HepG2 (cell line): ENCODE measurements around the gene ETV2. TPM values are rescaled to one million over a fixed set of nuclear protein-coding genes. Genes with fewer than 3 reads are reported as not detected.

Experiments
- ARNT2 ChIP-seq: sonication (generic); formaldehyde crosslinking; IDR thresholded peaks from 2 replicates; pipeline ENCODE4 v1.8.0; 2022; ENCODE audit warnings: mild to moderate bottlenecking, low read depth, missing genetic modification reagents, moderate library complexity
- CHD2 ChIP-seq: IDR thresholded peaks from 2 replicates; pipeline ENCODE4 v1.6.1; 2011; ENCODE audit warnings: low read depth, low read length, improper control_type of control experiment
- HCFC1 ChIP-seq: fragments of 150-350 bp; IDR thresholded peaks from 2 replicates; pipeline ENCODE4 v1.6.1; 2014; ENCODE audit warnings: low read depth, low read length
- KMT2B ChIP-seq: IDR thresholded peaks from 2 replicates; pipeline ENCODE4 v1.6.1; 2016; ENCODE audit warnings: missing genetic modification reagents, missing compliant biosample characterization
- MAZ ChIP-seq, 2 experiments: sonication (generic) in 1 of 2; formaldehyde crosslinking in 1 of 2; IDR thresholded peaks; 2 replicates each; pipeline versions ENCODE4 v1.5.0 to v1.6.1; 2012 to 2020; ENCODE audit warnings: low read depth in 2 of 2, mild to moderate bottlenecking in 2 of 2, borderline replicate concordance in 1 of 2, improper control_type of control experiment in 1 of 2, low read length in 1 of 2, missing genetic modification reagents in 1 of 2, moderate library complexity in 1 of 2
- MBD4 ChIP-seq: IDR thresholded peaks from 2 replicates; pipeline ENCODE4 v1.6.1; 2012; ENCODE audit warnings: low read length, inconsistent platforms, borderline replicate concordance
- MIXL1 ChIP-seq: IDR thresholded peaks from 2 replicates; pipeline ENCODE4 v1.6.1; 2016
- MTF2 ChIP-seq: sonication (generic); formaldehyde crosslinking; IDR thresholded peaks from 2 replicates; pipeline ENCODE4 v1.5.0; 2020; ENCODE audit warnings: missing genetic modification reagents, borderline replicate concordance
- SP1 ChIP-seq, 2 experiments: fragments of 450-650 bp in 1 of 2; sonication (generic) in 1 of 2; formaldehyde crosslinking in 1 of 2; IDR thresholded peaks; 2 replicates each; pipeline versions ENCODE4 v1.4.0 to v1.6.1; 2016 to 2020; ENCODE audit warnings: missing genetic modification reagents in 1 of 2
- SP5 ChIP-seq: IDR thresholded peaks from 2 replicates; pipeline ENCODE4 v1.6.1; 2016; ENCODE audit warnings: low read depth, borderline replicate concordance
- ZFX ChIP-seq: sonication (generic); formaldehyde crosslinking; IDR thresholded peaks from 2 replicates; pipeline ENCODE4 v1.4.0; 2020; ENCODE audit warnings: mild to moderate bottlenecking, low read depth, missing genetic modification reagents, moderate library complexity
- ZNF224 ChIP-seq: sonication (generic); formaldehyde crosslinking; IDR thresholded peaks from 2 replicates; pipeline ENCODE4 v1.5.0; 2020; ENCODE audit warnings: mild to moderate bottlenecking, missing genetic modification reagents
- ZNF234 ChIP-seq: sonication (generic); formaldehyde crosslinking; conservative IDR thresholded peaks from 2 replicates; pipeline ENCODE4 v1.5.1; 2020; ENCODE audit warnings: mild to moderate bottlenecking, missing genetic modification reagents
- ZNF264 ChIP-seq: sonication (generic); formaldehyde crosslinking; IDR thresholded peaks from 2 replicates; pipeline ENCODE4 v1.4.0; 2020; ENCODE audit warnings: missing genetic modification reagents
- ZNF326 ChIP-seq: sonication (generic); formaldehyde crosslinking; IDR thresholded peaks from 2 replicates; pipeline ENCODE4 v1.4.0; 2020; ENCODE audit warnings: missing genetic modification reagents, borderline replicate concordance
- ZNF333 ChIP-seq: sonication (generic); formaldehyde crosslinking; IDR thresholded peaks from 2 replicates; pipeline ENCODE4 v1.4.0; 2020; ENCODE audit warnings: mild to moderate bottlenecking, missing genetic modification reagents, borderline replicate concordance
- ZNF431 ChIP-seq: sonication (generic); formaldehyde crosslinking; IDR thresholded peaks from 2 replicates; pipeline ENCODE4 v1.9.0; 2022; ENCODE audit warnings: missing genetic modification reagents, low read depth, mild to moderate bottlenecking, borderline replicate concordance
- ZNF501 ChIP-seq: sonication (generic); formaldehyde crosslinking; IDR thresholded peaks from 2 replicates; pipeline ENCODE4 v1.5.1; 2020; ENCODE audit warnings: mild to moderate bottlenecking, moderate library complexity, missing genetic modification reagents
- ZSCAN25 ChIP-seq: sonication (generic); formaldehyde crosslinking; IDR thresholded peaks from 2 replicates; pipeline ENCODE4 v1.8.0; 2022; ENCODE audit warnings: mild to moderate bottlenecking, missing genetic modification reagents
- polyA plus RNA-seq, 8 experiments: library from polyadenylated mRNA; depleted of rRNA in 3 of 8; stranded (reverse) in 7 of 8; unstranded in 1 of 8; fragments of >200 nt; fragmentation: Illumina TruSeq in 4 of 8; extraction: Trizol in 4 of 8; gene quantifications; 2 replicates each; pipeline versions ENCODE4 v1.2.1 to v1.2.3, GENCODE V29; 2011 to 2016; ENCODE audit warnings: low read depth in 4 of 8, missing spikeins in 1 of 8, mixed read lengths in 1 of 8; ENCODE audit not compliant: insufficient read depth in 1 of 8
- total RNA-seq, 5 experiments: library from RNA; depleted of rRNA; stranded (reverse); fragments of >200 nt; fragmentation: Illumina TruSeq; extraction: Trizol; gene quantifications; 2 replicates each; pipeline ENCODE4 v1.2.3, GENCODE V29; 2016; ENCODE audit warnings: low read depth in 1 of 5
- TF ChIP-seq, protein P1 (sequence below): sonication (generic); formaldehyde crosslinking; IDR thresholded peaks from 2 replicates; pipeline ENCODE4 v1.9.0; 2021; ENCODE audit warnings: missing genetic modification reagents, borderline replicate concordance
- TF ChIP-seq, protein P2 (sequence below): sonication (generic); formaldehyde crosslinking; IDR thresholded peaks from 2 replicates; pipeline ENCODE4 v1.9.0; 2021; ENCODE audit warnings: missing genetic modification reagents, mild to moderate bottlenecking, borderline replicate concordance
- TF ChIP-seq, protein P3 (sequence below): sonication (generic); formaldehyde crosslinking; IDR thresholded peaks from 2 replicates; pipeline ENCODE4 v1.8.0; 2022; ENCODE audit warnings: missing genetic modification reagents, mild to moderate bottlenecking, borderline replicate concordance
- TF ChIP-seq, protein P4 (sequence below): sonication (generic); formaldehyde crosslinking; IDR thresholded peaks from 2 replicates; pipeline ENCODE4 v1.4.0; 2020; ENCODE audit warnings: missing genetic modification reagents

The ETV2 gene
- total and polyA plus RNA-seq, 2 of the 13 experiments (the other 11 are each of a cell fraction or from before 2014, with no cell fraction given), result 0.07 to 0.20 TPM

DNA sequence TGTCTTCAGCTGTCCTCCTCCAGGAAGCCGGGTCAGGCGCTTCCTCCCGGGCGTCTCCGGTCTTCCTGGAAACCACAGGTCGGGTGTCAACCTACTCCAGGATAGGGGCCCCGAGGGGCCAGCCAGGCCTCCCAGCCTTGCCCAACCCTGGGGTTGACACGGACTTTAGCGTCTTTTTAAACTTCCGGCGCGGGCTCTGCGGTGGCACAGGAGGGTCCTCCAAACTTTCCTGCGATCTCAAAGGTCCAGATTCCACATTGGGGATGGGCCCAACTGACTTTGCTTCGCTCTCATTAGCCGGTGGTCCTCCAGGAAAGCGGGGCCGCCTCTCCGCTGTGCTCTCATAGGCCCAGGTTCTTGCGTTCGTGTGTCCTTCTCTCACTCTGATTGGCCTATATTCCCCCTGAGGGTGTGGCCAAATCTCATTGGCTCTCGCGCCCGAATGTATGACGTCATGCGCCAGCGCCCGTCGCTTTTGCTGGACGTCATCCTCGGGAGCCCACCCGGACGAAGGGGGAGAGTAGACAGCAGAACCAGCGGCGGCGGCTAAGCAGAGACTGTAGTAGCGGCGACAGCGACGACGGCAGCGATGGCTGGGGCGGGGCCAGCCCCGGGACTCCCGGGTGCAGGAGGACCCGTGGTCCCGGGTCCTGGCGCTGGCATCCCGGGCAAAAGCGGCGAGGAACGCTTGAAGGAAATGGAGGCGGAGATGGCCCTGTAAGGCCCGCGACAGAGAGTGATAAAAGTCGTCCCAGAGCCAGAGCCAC, 12.8 kb upstream of the ETV2 start, which contains the start of gene RBM42 (continued):
- TF ChIP-seq, protein P1, sequence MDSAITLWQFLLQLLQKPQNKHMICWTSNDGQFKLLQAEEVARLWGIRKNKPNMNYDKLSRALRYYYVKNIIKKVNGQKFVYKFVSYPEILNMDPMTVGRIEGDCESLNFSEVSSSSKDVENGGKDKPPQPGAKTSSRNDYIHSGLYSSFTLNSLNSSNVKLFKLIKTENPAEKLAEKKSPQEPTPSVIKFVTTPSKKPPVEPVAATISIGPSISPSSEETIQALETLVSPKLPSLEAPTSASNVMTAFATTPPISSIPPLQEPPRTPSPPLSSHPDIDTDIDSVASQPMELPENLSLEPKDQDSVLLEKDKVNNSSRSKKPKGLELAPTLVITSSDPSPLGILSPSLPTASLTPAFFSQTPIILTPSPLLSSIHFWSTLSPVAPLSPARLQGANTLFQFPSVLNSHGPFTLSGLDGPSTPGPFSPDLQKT, result no peak
- TF ChIP-seq ZNF431 (CRISPR knock-in tag) (no peak), ARNT2 (CRISPR knock-in tag) (no peak), SP1 (IDR thresholded peaks at IDR 0.05) (no peak), SP1 (CRISPR knock-in tag; IDR thresholded peaks at IDR 0.05) (peak; percentile 99), ZSCAN25 (CRISPR knock-in tag) (no peak), ZNF333 (CRISPR knock-in tag) (0 out of 2 replicates have a peak, but pooled peaks have one; percentile 48), ZNF224 (CRISPR knock-in tag) (0 out of 2 replicates have a peak, but pooled peaks have one; percentile 69), ZNF264 (CRISPR knock-in tag) (peak; percentile 70), ZNF501 (CRISPR knock-in tag) (peak; percentile 63), MBD4 (no peak), ZNF326 (CRISPR knock-in tag) (no peak), KMT2B (CRISPR knock-in tag) (peak; percentile 93), MTF2 (CRISPR knock-in tag) (no peak), ZFX (peak; percentile 83), CHD2 (peak; percentile 77), ZNF234 (0 out of 2 replicates have a peak, but pooled peaks have one; percentile 2), MAZ (IDR thresholded peaks at IDR 0.05; ENCODE audit: borderline replicate concordance, low read depth, low read length) (peak; percentile 58; the same call in 1 of the 2 replicates), MAZ (CRISPR knock-in tag; IDR thresholded peaks at IDR 0.05; ENCODE audit: low read depth) (peak; percentile 89), HCFC1 (peak; percentile 83), MIXL1 (CRISPR knock-in tag) (peak; percentile 53; the same call in 1 of the 2 replicates), SP5 (peak; percentile 31; the same call in 1 of the 2 replicates)
- TF ChIP-seq, protein P2, sequence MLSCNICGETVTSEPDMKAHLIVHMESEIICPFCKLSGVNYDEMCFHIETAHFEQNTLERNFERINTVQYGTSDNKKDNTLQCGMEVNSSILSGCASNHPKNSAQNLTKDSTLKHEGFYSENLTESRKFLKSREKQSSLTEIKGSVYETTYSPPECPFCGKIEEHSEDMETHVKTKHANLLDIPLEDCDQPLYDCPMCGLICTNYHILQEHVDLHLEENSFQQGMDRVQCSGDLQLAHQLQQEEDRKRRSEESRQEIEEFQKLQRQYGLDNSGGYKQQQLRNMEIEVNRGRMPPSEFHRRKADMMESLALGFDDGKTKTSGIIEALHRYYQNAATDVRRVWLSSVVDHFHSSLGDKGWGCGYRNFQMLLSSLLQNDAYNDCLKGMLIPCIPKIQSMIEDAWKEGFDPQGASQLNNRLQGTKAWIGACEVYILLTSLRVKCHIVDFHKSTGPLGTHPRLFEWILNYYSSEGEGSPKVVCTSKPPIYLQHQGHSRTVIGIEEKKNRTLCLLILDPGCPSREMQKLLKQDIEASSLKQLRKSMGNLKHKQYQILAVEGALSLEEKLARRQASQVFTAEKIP (CRISPR knock-in tag), result no peak
- TF ChIP-seq, protein P3, sequence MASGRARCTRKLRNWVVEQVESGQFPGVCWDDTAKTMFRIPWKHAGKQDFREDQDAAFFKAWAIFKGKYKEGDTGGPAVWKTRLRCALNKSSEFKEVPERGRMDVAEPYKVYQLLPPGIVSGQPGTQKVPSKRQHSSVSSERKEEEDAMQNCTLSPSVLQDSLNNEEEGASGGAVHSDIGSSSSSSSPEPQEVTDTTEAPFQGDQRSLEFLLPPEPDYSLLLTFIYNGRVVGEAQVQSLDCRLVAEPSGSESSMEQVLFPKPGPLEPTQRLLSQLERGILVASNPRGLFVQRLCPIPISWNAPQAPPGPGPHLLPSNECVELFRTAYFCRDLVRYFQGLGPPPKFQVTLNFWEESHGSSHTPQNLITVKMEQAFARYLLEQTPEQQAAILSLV (CRISPR knock-in tag), result peak; percentile 93
- TF ChIP-seq, protein P4, sequence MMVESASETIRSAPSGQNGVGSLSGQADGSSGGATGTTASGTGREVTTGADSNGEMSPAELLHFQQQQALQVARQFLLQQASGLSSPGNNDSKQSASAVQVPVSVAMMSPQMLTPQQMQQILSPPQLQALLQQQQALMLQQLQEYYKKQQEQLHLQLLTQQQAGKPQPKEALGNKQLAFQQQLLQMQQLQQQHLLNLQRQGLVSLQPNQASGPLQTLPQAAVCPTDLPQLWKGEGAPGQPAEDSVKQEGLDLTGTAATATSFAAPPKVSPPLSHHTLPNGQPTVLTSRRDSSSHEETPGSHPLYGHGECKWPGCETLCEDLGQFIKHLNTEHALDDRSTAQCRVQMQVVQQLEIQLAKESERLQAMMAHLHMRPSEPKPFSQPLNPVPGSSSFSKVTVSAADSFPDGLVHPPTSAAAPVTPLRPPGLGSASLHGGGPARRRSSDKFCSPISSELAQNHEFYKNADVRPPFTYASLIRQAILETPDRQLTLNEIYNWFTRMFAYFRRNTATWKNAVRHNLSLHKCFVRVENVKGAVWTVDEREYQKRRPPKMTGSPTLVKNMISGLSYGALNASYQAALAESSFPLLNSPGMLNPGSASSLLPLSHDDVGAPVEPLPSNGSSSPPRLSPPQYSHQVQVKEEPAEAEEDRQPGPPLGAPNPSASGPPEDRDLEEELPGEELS (CRISPR knock-in tag), result no peak; the same call in 1 of the 2 replicates
